Body of pancreas (tissue), 4 donors: ENCODE results near the gene ZNF665.

Experiments
- CTCF ChIP-seq, 7 experiments: fragments of 450-650 bp in 4 of 7; fragments of 200-600 bp in 3 of 7; sonication (generic) in 3 of 7; IDR thresholded peaks; one replicate each; pipeline ENCODE4 v1.5.1; 2016 to 2019; ENCODE audit warnings: antibody characterized with exemption in 7 of 7
- POLR2A ChIP-seq, 3 donors: fragments of 450-650 bp; IDR thresholded peaks; one replicate each; pipeline ENCODE4 v1.6.1; 2016; ENCODE audit warnings: antibody characterized with exemption in 3 of 3, mild to moderate bottlenecking in 2 of 3

- TF ChIP-seq CTCF (IDR thresholded peaks at IDR 0.05) (no peak), POLR2A (IDR thresholded peaks at IDR 0.05) (no peak)
These were observed 32.0 kb downstream of the ZNF665 start for GRCh38 chr19:53161123-53161522.
